Lung (tissue), 16 donors: ENCODE measurements around the gene ID4. TPM values are rescaled to one million over a fixed set of nuclear protein-coding genes. Genes with fewer than 3 reads are reported as not detected.

ENCODE experiments used
- ATAC-seq: fragments of 200-7000 bp; cut with Tn5 transposase; one replicate; pipeline ENCODE4 v1.9.1; 2020; ENCODE audit warnings: moderate number of reproducible peaks; ENCODE audit not compliant: insufficient read depth, low FRiP score
- DNase-seq, 3 donors: peaks; one replicate each; pipeline ENCODE4 v3.0.0-alpha.2; 2013 to 2017
- H3K27ac ChIP-seq, 2 donors: one replicate each; pipeline ENCODE4 v1.5.1; 2013; ENCODE audit warnings: mild to moderate bottlenecking in 2 of 2, moderate library complexity in 2 of 2, control low read depth in 1 of 2, inconsistent platforms in 1 of 2, low read depth in 1 of 2, low read length in 1 of 2
- H3K27me3 ChIP-seq, 3 donors: one replicate each; pipeline ENCODE4 v1.5.1; 2013; ENCODE audit warnings: low read length in 2 of 3; ENCODE audit not compliant: control insufficient read depth in 3 of 3, insufficient read depth in 3 of 3
- H3K36me3 ChIP-seq, 4 donors: one replicate each; pipeline ENCODE4 v1.5.1; 2013; ENCODE audit warnings: low read length in 4 of 4, mild to moderate bottlenecking in 1 of 4, moderate library complexity in 1 of 4; ENCODE audit not compliant: control insufficient read depth in 4 of 4, insufficient read depth in 4 of 4
- H3K4me1 ChIP-seq, 5 donors: one replicate each; pipeline ENCODE4 v1.5.1; 2013; ENCODE audit warnings: low read length in 5 of 5, mild to moderate bottlenecking in 2 of 5, moderate library complexity in 1 of 5; ENCODE audit not compliant: control insufficient read depth in 5 of 5, insufficient read depth in 5 of 5
- H3K4me3 ChIP-seq: one replicate; pipeline ENCODE4 v1.5.1; 2013; ENCODE audit warnings: mild to moderate bottlenecking, control low read depth, moderate library complexity
- H3K9ac ChIP-seq, 2 donors: one replicate each; pipeline ENCODE4 v1.5.1; 2013; ENCODE audit warnings: low read length in 2 of 2, control low read depth in 1 of 2; ENCODE audit not compliant: insufficient read depth in 1 of 2
- H3K9me3 ChIP-seq, 4 donors: one replicate each; pipeline ENCODE4 v1.5.1; 2013; ENCODE audit warnings: low read length in 3 of 4, mild to moderate bottlenecking in 1 of 4, moderate library complexity in 1 of 4; ENCODE audit not compliant: control insufficient read depth in 4 of 4, insufficient read depth in 3 of 4
- WGBS, 2 donors: extraction: QIAGEN DNeasy Blood & Tissue Kit; methylation state at CpG; one replicate each; pipeline ENCODE4 v1.1.7; 2013; 5-methylcytosine and 5-hydroxymethylcytosine counted together
- long read RNA-seq, 5 donors: transcript quantifications; one replicate each; lab custom pipeline, GENCODE V29; 2026
- polyA plus RNA-seq, 2 donors: library from polyadenylated mRNA; stranded (reverse); fragments of 200-250 nt; gene quantifications; one replicate each; pipeline ENCODE4 v1.2.1, GENCODE V29; 2013
- total RNA-seq, 2 donors: library from RNA; depleted of rRNA in 1 of 2; stranded (reverse); fragments of >200 nt in 1 of 2; gene quantifications; one replicate each; pipeline ENCODE4 v1.2.1, GENCODE V29; 2014 to 2021
- TF ChIP-seq, protein P1 (sequence below): IDR thresholded peaks from 2 replicates; pipeline ENCODE4 v1.5.1; 2012; ENCODE audit warnings: mild to moderate bottlenecking; ENCODE audit errors: control extremely low read depth, extremely low read depth
- donor health status: control.
- donor health status: control.
- donor health status: Bipolar disorder and iron deficiency.
- donor health status: healthy.
- donor health status: DM: yes; HTN: yes; CAD: no.

The ID4 gene
- total RNA-seq (10 to 100 TPM; 42.3 to 66.5 TPM), polyA plus RNA-seq (10 to 100 TPM; 23.9 to 36.2 TPM)
- long read RNA-seq, donor 1, transcript ID4-201 (3 exons, 2,344 nt), result major isoform, 28 of 28 reads
- long read RNA-seq, donor 1, partial matches to known transcripts, result 0 of 28 reads
- long read RNA-seq, donor 1, other reads (novel, unspliced or antisense), result 0 of 28 reads
- long read RNA-seq, donor 2, transcript ID4-201 (3 exons, 2,344 nt), result major isoform, 5 of 5 reads
- long read RNA-seq, donor 2, partial matches to known transcripts, result 0 of 5 reads
- long read RNA-seq, donor 2, other reads (novel, unspliced or antisense), result 0 of 5 reads
- long read RNA-seq, donor 3, transcript ID4-201 (3 exons, 2,344 nt), result major isoform, 14 of 14 reads
- long read RNA-seq, donor 3, partial matches to known transcripts, result 0 of 14 reads
- long read RNA-seq, donor 3, other reads (novel, unspliced or antisense), result 0 of 14 reads
- long read RNA-seq, donor 4, transcript ID4-201 (3 exons, 2,344 nt), result major isoform, 6 of 6 reads
- long read RNA-seq, donor 4, partial matches to known transcripts, result 0 of 6 reads
- long read RNA-seq, donor 4, other reads (novel, unspliced or antisense), result 0 of 6 reads
- long read RNA-seq, donor 5, transcript ID4-201 (3 exons, 2,344 nt), result major isoform, 37 of 42 reads
- long read RNA-seq, donor 5, partial matches to known transcripts, result 5 of 42 reads
- long read RNA-seq, donor 5, other reads (novel, unspliced or antisense), result 0 of 42 reads

GRCh38 chr6:19836799-19837510 is at the start of gene ID4:
ID4 (plus strand) TSS chr6:19837370; CDS start chr6:19837755, 385 bp downstream.
- Histone ChIP-seq H3K4me1 (peaks cover 0 to 15% (median 6%) of the 10 kb centered on the region in 5 donors), H3K36me3 (peaks cover 0 to 5% (median 0%) of the 10 kb centered on the region in 4 donors), H3K9ac (peak within 1 kb of the TSS; percentile 90), H3K27me3 (no peaks in the 10 kb centered on the region), H3K27ac (peak within 1 kb of the TSS; percentile 61 to 93), H3K9me3 (peaks cover 0 to 6% (median 0%) of the 10 kb centered on the region in 4 donors), H3K4me3 (peak within 1 kb of the TSS; percentile 80)
- TF ChIP-seq, protein P1, sequence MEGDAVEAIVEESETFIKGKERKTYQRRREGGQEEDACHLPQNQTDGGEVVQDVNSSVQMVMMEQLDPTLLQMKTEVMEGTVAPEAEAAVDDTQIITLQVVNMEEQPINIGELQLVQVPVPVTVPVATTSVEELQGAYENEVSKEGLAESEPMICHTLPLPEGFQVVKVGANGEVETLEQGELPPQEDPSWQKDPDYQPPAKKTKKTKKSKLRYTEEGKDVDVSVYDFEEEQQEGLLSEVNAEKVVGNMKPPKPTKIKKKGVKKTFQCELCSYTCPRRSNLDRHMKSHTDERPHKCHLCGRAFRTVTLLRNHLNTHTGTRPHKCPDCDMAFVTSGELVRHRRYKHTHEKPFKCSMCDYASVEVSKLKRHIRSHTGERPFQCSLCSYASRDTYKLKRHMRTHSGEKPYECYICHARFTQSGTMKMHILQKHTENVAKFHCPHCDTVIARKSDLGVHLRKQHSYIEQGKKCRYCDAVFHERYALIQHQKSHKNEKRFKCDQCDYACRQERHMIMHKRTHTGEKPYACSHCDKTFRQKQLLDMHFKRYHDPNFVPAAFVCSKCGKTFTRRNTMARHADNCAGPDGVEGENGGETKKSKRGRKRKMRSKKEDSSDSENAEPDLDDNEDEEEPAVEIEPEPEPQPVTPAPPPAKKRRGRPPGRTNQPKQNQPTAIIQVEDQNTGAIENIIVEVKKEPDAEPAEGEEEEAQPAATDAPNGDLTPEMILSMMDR, result no peak
- 2 to 3% methylated on average over 65 to 71 of the region's 71 CpGs for WGBS, 2 donors
- ATAC-seq (peak; percentile 89), DNase-seq (peak; percentile 99 to 100 (median 100))

DNA sequence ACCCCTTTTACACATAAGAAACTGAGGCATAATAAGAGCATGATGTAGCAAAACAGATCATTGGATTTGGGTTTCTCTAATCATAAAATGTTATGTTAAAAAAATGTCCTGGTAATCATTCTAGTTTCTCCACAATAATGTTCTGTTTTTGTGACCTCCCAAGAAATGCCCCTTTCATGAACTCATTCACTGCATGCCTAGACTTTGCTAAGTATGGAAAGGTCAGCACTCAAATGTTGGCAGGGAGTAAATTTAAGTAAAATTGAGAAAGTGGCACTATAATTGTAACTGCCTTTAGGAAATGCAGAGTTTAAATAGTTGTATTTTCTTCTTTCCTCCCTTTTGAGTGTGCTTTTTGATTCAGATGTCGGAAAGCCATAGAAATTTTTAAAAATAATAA is 48.5 kb upstream of the ID4 start:
- Histone ChIP-seq H3K27me3 (no peaks in the 10 kb centered on the region), H3K9ac (no peak overlapping the region), H3K27ac (no peak overlapping the region), H3K4me3 (no peak overlapping the region), H3K4me1 (peaks cover 0 to 29% (median 2%) of the 10 kb centered on the region in 5 donors), H3K36me3 (no peaks in the 10 kb centered on the region), H3K9me3 (no peaks in the 10 kb centered on the region)
- no peak for ATAC-seq
- TF ChIP-seq, protein P1, result no peak
- 76 to 90% methylated on average over 1 of the region's 1 CpG for WGBS, 2 donors
- peak in 2 of 3 donors; percentile 38 to 57 for DNase-seq

GRCh38 chr6:19789100-19789803 is 47.9 kb upstream of the ID4 start:
- H3K9me3 ChIP-seq, result no peaks in the 10 kb centered on the region
- no peak overlapping the region for H3K4me3 ChIP-seq
- no peaks in the 10 kb centered on the region for H3K27me3 ChIP-seq
- H3K9ac ChIP-seq, result no peak overlapping the region
- DNase-seq (peak in 1 of 3 donors; percentile 38), ATAC-seq (no peak)
- 27 to 32% methylated on average over 6 of the region's 6 CpGs for WGBS, 2 donors
- no peak overlapping the region for H3K27ac ChIP-seq
- H3K36me3 ChIP-seq, result no peaks in the 10 kb centered on the region
- H3K4me1 ChIP-seq, result peaks cover 0 to 29% (median 2%) of the 10 kb centered on the region in 5 donors
- TF ChIP-seq, protein P1, result no peak
